CD4-positive, CD25-positive, alpha-beta regulatory T cell (primary cell): ENCODE measurements around the gene BACE2. TPM values are rescaled to one million over a fixed set of nuclear protein-coding genes. Genes with fewer than 3 reads are reported as not detected.
A peak's percentile ranks its signal among the peaks of the same experiment; 100 is the strongest.

Experiments used
- ATAC-seq, 2 donors: fragments of 150-1000 bp; cut with Tn5 transposase; one replicate each; pipeline ENCODE4 v1.10.0; 2021; ENCODE audit warnings: low read depth in 2 of 2, moderate number of reproducible peaks in 2 of 2, moderate library complexity in 1 of 2
- DNase-seq, 3 donors: peaks; one replicate each; pipeline versions ENCODE4 v3.0.0 to v3.0.0-alpha.2; 2012 to 2022; ENCODE audit warnings: mixed read lengths in 1 of 3
- H3K27ac ChIP-seq: one replicate; pipeline ENCODE4 v1.7.0; 2013; ENCODE audit warnings: mild to moderate bottlenecking, low read length; ENCODE audit not compliant: insufficient read depth, poor library complexity, severe bottlenecking
- H3K27me3 ChIP-seq: one replicate; pipeline ENCODE4 v1.7.0; 2013; ENCODE audit warnings: low read length; ENCODE audit not compliant: control insufficient read depth, insufficient read depth
- H3K36me3 ChIP-seq: one replicate; pipeline ENCODE4 v1.7.0; 2013; ENCODE audit warnings: mild to moderate bottlenecking, low read length, moderate library complexity; ENCODE audit not compliant: control insufficient read depth, insufficient read depth
- H3K4me1 ChIP-seq: 2 replicates; pipeline ENCODE4 v1.7.0; 2013; ENCODE audit warnings: mild to moderate bottlenecking, low read length; ENCODE audit not compliant: insufficient read depth, control insufficient read depth, poor library complexity, severe bottlenecking
- H3K4me3 ChIP-seq: one replicate; pipeline ENCODE4 v1.7.0; 2013; ENCODE audit warnings: low read depth, mild to moderate bottlenecking, low read length, moderate library complexity
- H3K9me3 ChIP-seq, 2 experiments: 1 replicate in 1 of 2; 2 replicates in 1 of 2; pipeline ENCODE4 v1.7.0; 2013; ENCODE audit warnings: low read length in 2 of 2, mild to moderate bottlenecking in 1 of 2, moderate library complexity in 1 of 2; ENCODE audit not compliant: control insufficient read depth in 2 of 2
- H3K27ac Mint-ChIP-seq, 3 donors: one replicate each; pipeline ENCODE4 v1.8.0; 2020 to 2022; ENCODE audit warnings: mild to moderate bottlenecking in 3 of 3, mixed read lengths in 3 of 3, moderate library complexity in 2 of 3
- H3K27me3 Mint-ChIP-seq: one replicate; pipeline ENCODE4 v1.8.0; 2022; ENCODE audit warnings: mild to moderate bottlenecking, mixed read lengths
- H3K36me3 Mint-ChIP-seq: one replicate; pipeline ENCODE4 v1.8.0; 2020; ENCODE audit warnings: mixed read lengths
- H3K4me1 Mint-ChIP-seq, 4 donors: one replicate each; pipeline ENCODE4 v1.8.0; 2020 to 2022; ENCODE audit warnings: mixed read lengths in 4 of 4, mild to moderate bottlenecking in 1 of 4
- H3K4me3 Mint-ChIP-seq, 4 donors: one replicate each; pipeline ENCODE4 v1.8.0; 2020 to 2022; ENCODE audit warnings: mild to moderate bottlenecking in 4 of 4, mixed read lengths in 4 of 4, moderate library complexity in 3 of 4
- H3K9me3 Mint-ChIP-seq, 7 donors: one replicate each; pipeline ENCODE4 v1.8.0; 2020 to 2022; ENCODE audit warnings: mixed read lengths in 7 of 7, mild to moderate bottlenecking in 3 of 7, moderate library complexity in 2 of 7
- polyA plus RNA-seq, 4 donors: library from polyadenylated mRNA; unstranded; fragments of 300-500 nt; fragmentation: Illumina TruSeq; gene quantifications; one replicate each; pipeline ENCODE4 v1.2.3, GENCODE V29; 2021
- total RNA-seq: library from RNA; stranded (reverse); gene quantifications from one replicate; pipeline ENCODE4 v1.2.3, GENCODE V29; 2022

BACE2 gene
- total and polyA plus RNA-seq, 5 donors from 2014 or later: 0.70 to 2.5 (median 1.1) TPM

GRCh38 chr21:41245509-41246135, 77.7 kb downstream of the BACE2 start:
- H3K27ac Mint-ChIP-seq: no peak overlapping the region
- H3K4me1 Mint-ChIP-seq: no peaks in the 10 kb centered on the region
- Histone ChIP-seq H3K4me3 (no peak overlapping the region), H3K36me3 (no peaks in the 10 kb centered on the region), H3K27me3 (no peaks in the 10 kb centered on the region), H3K27ac (no peak overlapping the region), H3K4me1 (no peaks in the 10 kb centered on the region), H3K9me3 (no peaks in the 10 kb centered on the region)
- ATAC-seq (no peak), DNase-seq (no peak)
- H3K36me3 Mint-ChIP-seq: no peaks in the 10 kb centered on the region
- peaks cover 0 to 1% (median 0%) of the 10 kb centered on the region in 7 donors for H3K9me3 Mint-ChIP-seq
- H3K4me3 Mint-ChIP-seq: no peak overlapping the region
- peaks cover 6% of the 10 kb centered on the region for H3K27me3 Mint-ChIP-seq

- ATAC-seq (no peak), DNase-seq (no peak)
- H3K9me3 Mint-ChIP-seq: peaks cover 0 to 1% (median 0%) of the 10 kb centered on the region in 7 donors
- Histone ChIP-seq H3K9me3 (no peaks in the 10 kb centered on the region), H3K4me1 (no peaks in the 10 kb centered on the region), H3K4me3 (no peak overlapping the region), H3K27ac (no peak overlapping the region), H3K27me3 (no peaks in the 10 kb centered on the region), H3K36me3 (no peaks in the 10 kb centered on the region)
- H3K4me3 Mint-ChIP-seq: no peak overlapping the region
- H3K27me3 Mint-ChIP-seq: peaks cover 6% of the 10 kb centered on the region
- H3K27ac Mint-ChIP-seq: no peak overlapping the region
- H3K4me1 Mint-ChIP-seq: no peaks in the 10 kb centered on the region
- H3K36me3 Mint-ChIP-seq: no peaks in the 10 kb centered on the region
Measured at GRCh38 chr21:41246808-41247207, 78.8 kb downstream of the BACE2 start.

GRCh38 chr21:41247561-41248545, 79.9 kb downstream of the BACE2 start:
- H3K4me3 ChIP-seq: no peak overlapping the region
- H3K36me3 Mint-ChIP-seq: no peaks in the 10 kb centered on the region
- H3K27me3 ChIP-seq: no peaks in the 10 kb centered on the region
- H3K4me1 Mint-ChIP-seq: no peaks in the 10 kb centered on the region
- peaks cover 0 to 5% (median 0%) of the 10 kb centered on the region in 7 donors for H3K9me3 Mint-ChIP-seq
- H3K27me3 Mint-ChIP-seq: peaks cover 6% of the 10 kb centered on the region
- ATAC-seq (no peak), DNase-seq (no peak)
- H3K9me3 ChIP-seq: no peaks in the 10 kb centered on the region
- no peak overlapping the region for H3K27ac Mint-ChIP-seq
- H3K36me3 ChIP-seq: no peaks in the 10 kb centered on the region
- H3K4me1 ChIP-seq: no peaks in the 10 kb centered on the region
- H3K4me3 Mint-ChIP-seq: no peak overlapping the region
- no peak overlapping the region for H3K27ac ChIP-seq

GRCh38 chr21:41249476-41249875, 81.5 kb downstream of the BACE2 start:
- no peak for ATAC-seq
- no peak overlapping the region for H3K27ac ChIP-seq
- Mint-ChIP-seq H3K27ac (peak overlapping the region in 1 of 3 donors; percentile 79), H3K4me1 (no peaks in the 10 kb centered on the region), H3K9me3 (peaks cover 0 to 8% (median 0%) of the 10 kb centered on the region in 7 donors), H3K4me3 (no peak overlapping the region), H3K27me3 (peaks cover 6% of the 10 kb centered on the region), H3K36me3 (no peaks in the 10 kb centered on the region)
- no peak for DNase-seq
- no peaks in the 10 kb centered on the region for H3K36me3 ChIP-seq
- H3K4me1 ChIP-seq: no peaks in the 10 kb centered on the region
- H3K4me3 ChIP-seq: no peak overlapping the region
- H3K27me3 ChIP-seq: no peaks in the 10 kb centered on the region
- peaks cover 0 to 6% of the 10 kb centered on the region in 2 experiments for H3K9me3 ChIP-seq

GRCh38 chr21:41250519-41250918, 82.6 kb downstream of the BACE2 start:
- H3K27ac Mint-ChIP-seq: no peak overlapping the region
- no peak for ATAC-seq
- H3K4me3 Mint-ChIP-seq: no peak overlapping the region
- DNase-seq: no peak
- peaks cover 6% of the 10 kb centered on the region for H3K27me3 Mint-ChIP-seq
- H3K36me3 Mint-ChIP-seq: no peaks in the 10 kb centered on the region
- Histone ChIP-seq H3K27me3 (no peaks in the 10 kb centered on the region), H3K27ac (no peak overlapping the region), H3K9me3 (peaks cover 0 to 11% of the 10 kb centered on the region in 2 experiments), H3K4me3 (no peak overlapping the region), H3K4me1 (no peaks in the 10 kb centered on the region), H3K36me3 (no peaks in the 10 kb centered on the region)
- peaks cover 0 to 9% (median 0%) of the 10 kb centered on the region in 7 donors for H3K9me3 Mint-ChIP-seq
- no peaks in the 10 kb centered on the region for H3K4me1 Mint-ChIP-seq

GRCh38 chr21:41251961-41252642, 84.1 kb downstream of the BACE2 start:
- Histone ChIP-seq H3K27me3 (no peaks in the 10 kb centered on the region), H3K36me3 (no peaks in the 10 kb centered on the region), H3K4me1 (no peaks in the 10 kb centered on the region), H3K9me3 (peaks cover 0 to 11% of the 10 kb centered on the region in 2 experiments), H3K27ac (no peak overlapping the region), H3K4me3 (no peak overlapping the region)
- Mint-ChIP-seq H3K4me1 (no peaks in the 10 kb centered on the region), H3K36me3 (peaks cover 3% of the 10 kb centered on the region), H3K27me3 (peaks cover 2% of the 10 kb centered on the region), H3K4me3 (no peak overlapping the region), H3K27ac (peak overlapping the region in 1 of 3 donors; percentile 41), H3K9me3 (peaks cover 0 to 21% (median 0%) of the 10 kb centered on the region in 7 donors)
- DNase-seq (no peak), ATAC-seq (no peak)

GRCh38 chr21:41254090-41254700, 86.2 kb downstream of the BACE2 start:
- Mint-ChIP-seq H3K36me3 (peaks cover 3% of the 10 kb centered on the region), H3K4me1 (no peaks in the 10 kb centered on the region), H3K4me3 (no peak overlapping the region), H3K27ac (no peak overlapping the region), H3K9me3 (peaks cover 0 to 21% (median 0%) of the 10 kb centered on the region in 7 donors), H3K27me3 (peaks cover 4% of the 10 kb centered on the region)
- Histone ChIP-seq H3K27ac (no peak overlapping the region), H3K4me3 (no peak overlapping the region), H3K9me3 (peaks cover 0 to 11% of the 10 kb centered on the region in 2 experiments), H3K36me3 (no peaks in the 10 kb centered on the region), H3K4me1 (no peaks in the 10 kb centered on the region), H3K27me3 (no peaks in the 10 kb centered on the region)
- DNase-seq (no peak), ATAC-seq (no peak)
